WI38 (cell line): ENCODE data around the gene FAM25A.
"Not testable (repeated sequence)": the region's sequence is repeated elsewhere in the genome, so short reads cannot be mapped to it uniquely, and the experiment has no call there.

ENCODE experiments used
- H3K4me3 ChIP-seq: 2 replicates; pipeline ENCODE4 v1.5.1; 2011; ENCODE audit warnings: low read depth, mild to moderate bottlenecking, control low read depth, low read length
- TF ChIP-seq, protein P1 (sequence below): IDR thresholded peaks from 2 replicates; pipeline ENCODE4 v1.5.1; 2012; ENCODE audit warnings: low read depth, mild to moderate bottlenecking, control low read depth, low read length

FAM25A gene

DNA sequence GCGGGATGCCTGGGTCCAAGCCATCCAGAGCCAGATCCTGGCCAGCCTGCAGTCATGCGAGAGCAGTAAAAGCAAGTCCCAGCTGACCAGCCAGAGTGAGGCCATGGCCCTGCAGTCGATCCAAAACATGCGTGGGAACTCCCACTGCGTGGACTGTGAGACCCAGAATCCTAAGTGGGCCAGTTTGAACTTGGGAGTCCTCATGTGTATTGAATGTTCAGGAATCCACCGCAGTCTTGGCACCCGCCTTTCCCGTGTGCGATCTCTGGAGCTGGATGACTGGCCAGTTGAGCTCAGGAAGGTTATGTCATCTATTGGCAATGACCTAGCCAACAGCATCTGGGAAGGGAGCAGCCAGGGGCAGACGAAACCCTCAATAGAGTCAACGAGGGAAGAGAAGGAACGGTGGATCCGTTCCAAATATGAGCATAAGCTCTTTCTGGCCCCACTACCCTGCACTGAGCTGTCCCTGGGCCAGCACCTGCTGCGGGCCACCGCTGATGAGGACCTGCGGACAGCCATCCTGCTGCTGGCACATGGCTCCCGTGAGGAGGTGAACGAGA, 10.9 kb upstream of the FAM25A start:
- H3K4me3 ChIP-seq = not testable (repeated sequence)

DNA sequence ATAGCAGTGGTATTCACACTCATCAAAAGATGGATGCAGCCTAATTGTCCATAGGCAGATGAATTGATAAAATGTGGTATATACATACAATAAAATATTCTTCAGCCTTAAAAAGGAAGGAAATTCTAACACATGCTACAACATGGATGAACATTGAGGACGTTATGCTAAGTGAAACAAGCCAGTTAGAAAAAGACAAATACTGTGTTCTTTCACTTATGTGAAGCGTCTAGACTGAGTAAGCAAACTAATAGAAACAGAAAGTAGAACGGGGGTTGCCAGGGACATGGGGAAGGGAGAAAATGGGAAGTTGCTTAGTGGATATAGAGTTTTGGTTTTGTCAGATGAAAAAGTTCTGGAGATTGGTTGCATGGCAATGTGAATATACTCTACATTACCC, 6.6 kb upstream of the FAM25A start:
- not testable (repeated sequence) for H3K4me3 ChIP-seq

GRCh38 chr10:87014986-87015716, 4.9 kb upstream of the FAM25A start:
- H3K4me3 ChIP-seq = not testable (repeated sequence)

GRCh38 chr10:87018127-87018526, 2.0 kb upstream of the FAM25A start:
- not testable (repeated sequence) for H3K4me3 ChIP-seq

- not testable (repeated sequence) for H3K4me3 ChIP-seq
Observed at GRCh38 chr10:87019066-87019465, 1.0 kb upstream of the FAM25A start.

DNA sequence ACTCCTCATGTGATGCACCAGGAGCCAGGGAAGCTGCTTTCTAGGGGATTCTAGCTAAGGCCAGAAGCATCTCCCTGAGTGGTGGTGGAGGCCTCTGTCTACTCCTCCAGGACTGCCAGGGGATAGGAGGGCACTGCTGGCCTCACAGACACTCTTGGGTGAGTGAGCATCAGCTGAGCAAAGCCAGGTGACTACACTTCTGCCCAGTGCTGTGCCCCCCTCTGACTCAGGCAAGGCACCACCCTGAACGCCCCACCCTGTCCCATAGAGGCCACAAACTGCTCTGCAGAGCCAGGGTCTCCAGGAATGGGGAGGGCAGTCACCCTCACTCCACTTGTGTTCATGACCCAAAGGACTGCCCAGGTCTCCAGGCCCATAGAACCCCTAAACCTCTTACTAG, 590 bp upstream of the FAM25A start:
- not testable (repeated sequence) for H3K4me3 ChIP-seq

DNA sequence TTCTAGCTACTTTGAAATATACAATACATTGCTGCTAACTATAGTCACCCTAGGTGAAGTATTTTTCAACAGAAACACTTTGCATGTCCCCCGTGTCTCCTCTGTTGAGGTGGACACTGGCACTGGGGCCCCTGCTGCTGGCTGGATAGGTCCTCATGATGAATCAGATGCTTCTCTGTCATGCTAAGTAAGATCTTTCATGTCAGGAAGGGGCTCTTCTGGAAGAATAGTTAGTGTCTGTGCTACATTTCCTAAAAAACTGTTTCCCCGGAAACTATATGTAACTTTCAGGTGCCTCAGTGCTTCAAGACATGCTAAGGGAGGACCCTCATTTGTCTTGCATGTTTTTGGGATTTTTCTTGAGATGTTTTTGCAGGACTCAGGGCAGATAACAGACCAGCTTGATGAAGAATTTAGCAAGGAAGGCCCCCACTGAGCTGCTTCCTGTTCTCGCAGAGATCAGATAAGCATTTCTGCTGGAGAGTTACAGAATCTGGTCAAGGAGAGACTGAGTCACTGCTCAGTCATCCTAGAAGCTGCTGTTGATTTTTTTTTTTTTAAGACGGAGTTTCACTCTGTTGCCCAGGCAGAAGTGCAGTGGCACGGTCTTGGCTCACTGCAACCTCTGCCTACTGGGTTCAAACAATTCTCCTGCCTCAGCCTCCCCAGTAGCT, 5.3 kb downstream of the FAM25A start:
- H3K4me3 ChIP-seq = not testable (repeated sequence)

GRCh38 chr10:87026747-87027508, 6.8 kb downstream of the FAM25A start:
- H3K4me3 ChIP-seq = not testable (repeated sequence)

DNA sequence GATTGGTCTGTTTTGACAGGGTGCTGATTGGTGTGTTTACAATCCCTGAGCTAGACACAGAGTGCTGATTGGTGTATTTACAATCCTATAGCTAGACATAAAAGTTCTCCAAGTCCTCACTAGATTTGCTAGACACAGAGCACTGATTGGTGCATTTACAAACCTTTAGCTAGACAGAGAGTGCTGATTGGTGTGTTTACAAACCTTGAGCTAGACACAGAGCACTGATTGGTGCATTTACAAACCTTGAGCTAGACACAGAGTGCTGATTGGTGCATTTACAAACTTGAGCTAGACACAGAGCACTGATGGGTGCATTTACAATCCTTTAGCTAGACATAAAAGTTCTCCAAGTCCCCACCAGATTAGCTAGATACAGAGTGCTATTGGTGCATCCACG, 10.3 kb downstream of the FAM25A start:
- not testable (repeated sequence) for H3K4me3 ChIP-seq

- TF ChIP-seq, protein P1, sequence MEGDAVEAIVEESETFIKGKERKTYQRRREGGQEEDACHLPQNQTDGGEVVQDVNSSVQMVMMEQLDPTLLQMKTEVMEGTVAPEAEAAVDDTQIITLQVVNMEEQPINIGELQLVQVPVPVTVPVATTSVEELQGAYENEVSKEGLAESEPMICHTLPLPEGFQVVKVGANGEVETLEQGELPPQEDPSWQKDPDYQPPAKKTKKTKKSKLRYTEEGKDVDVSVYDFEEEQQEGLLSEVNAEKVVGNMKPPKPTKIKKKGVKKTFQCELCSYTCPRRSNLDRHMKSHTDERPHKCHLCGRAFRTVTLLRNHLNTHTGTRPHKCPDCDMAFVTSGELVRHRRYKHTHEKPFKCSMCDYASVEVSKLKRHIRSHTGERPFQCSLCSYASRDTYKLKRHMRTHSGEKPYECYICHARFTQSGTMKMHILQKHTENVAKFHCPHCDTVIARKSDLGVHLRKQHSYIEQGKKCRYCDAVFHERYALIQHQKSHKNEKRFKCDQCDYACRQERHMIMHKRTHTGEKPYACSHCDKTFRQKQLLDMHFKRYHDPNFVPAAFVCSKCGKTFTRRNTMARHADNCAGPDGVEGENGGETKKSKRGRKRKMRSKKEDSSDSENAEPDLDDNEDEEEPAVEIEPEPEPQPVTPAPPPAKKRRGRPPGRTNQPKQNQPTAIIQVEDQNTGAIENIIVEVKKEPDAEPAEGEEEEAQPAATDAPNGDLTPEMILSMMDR = no peak
- H3K4me3 ChIP-seq = no peak overlapping the region
Observed at GRCh38 chr10:87030912-87031635, 11.0 kb downstream of the FAM25A start.

GRCh38 chr10:87036623-87037022, 16.5 kb downstream of the FAM25A start:
- TF ChIP-seq, protein P1 = no peak

DNA sequence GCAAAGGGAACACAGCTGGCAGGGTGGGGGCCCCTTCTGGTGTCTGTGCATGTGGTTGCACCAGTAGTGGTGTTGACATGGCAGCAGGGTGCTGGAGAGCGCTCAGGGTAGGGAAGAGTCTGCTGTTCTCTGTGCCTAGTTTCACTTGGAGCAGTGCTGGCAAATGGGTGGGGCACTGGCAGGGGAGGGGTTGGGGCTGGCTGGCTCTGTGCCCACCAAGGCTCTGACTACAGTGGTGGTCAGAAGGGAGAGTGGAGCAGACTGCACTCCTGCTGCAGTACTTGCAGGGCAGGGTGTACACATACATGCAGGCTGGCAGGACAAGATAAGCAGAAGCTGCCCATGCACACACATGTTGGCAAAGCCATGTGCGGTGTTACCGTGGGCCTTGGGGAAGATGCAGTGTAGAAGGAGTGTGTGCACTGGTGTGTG, 18.2 kb downstream of the FAM25A start:
- no peak overlapping the region for H3K4me3 ChIP-seq
- TF ChIP-seq, protein P1 = no peak

More at GRCh38 chr10:87036623-87037022, 16.5 kb downstream of the FAM25A start:
- H3K4me3 ChIP-seq = no peak overlapping the region
